Activated CD4-positive, alpha-beta T cell treated with anti-CD3 and anti-CD28 coated beads, Interleukin-10, Interleukin-2, amounts not matched to agents 100 ng/mL and 50 ng/mL, durations not matched to agents 16 hours and 8 hours (primary cell): ENCODE results near the gene EMC1.

Source experiments
- DNase-seq: peaks from one replicate; pipeline ENCODE4 v3.0.0-alpha.2; 2020

The EMC1 gene

DNA sequence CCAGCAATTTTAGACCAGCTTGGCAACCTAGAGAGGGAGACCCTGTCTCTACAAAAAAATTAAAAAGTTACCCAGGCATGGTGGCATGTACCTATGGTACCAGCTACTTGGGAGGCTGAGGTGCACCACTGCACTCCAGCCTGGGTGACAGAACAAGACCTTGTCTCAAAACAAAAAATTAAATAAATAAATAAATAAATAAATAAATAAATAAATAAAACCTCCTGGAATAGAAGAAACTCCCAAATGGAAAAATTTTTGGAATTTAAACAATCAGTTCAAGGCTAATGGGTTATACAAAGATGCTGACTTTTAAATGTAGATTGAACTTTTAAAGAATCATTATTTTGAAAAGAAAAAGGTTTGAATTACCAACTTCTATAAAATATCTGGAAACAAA lies 63.5 kb downstream of the EMC1 start:
- no peak for DNase-seq

- DNase-seq, result peak; percentile 68
These were observed 65.3 kb downstream of the EMC1 start for GRCh38 chr1:19186001-19186400.

DNA sequence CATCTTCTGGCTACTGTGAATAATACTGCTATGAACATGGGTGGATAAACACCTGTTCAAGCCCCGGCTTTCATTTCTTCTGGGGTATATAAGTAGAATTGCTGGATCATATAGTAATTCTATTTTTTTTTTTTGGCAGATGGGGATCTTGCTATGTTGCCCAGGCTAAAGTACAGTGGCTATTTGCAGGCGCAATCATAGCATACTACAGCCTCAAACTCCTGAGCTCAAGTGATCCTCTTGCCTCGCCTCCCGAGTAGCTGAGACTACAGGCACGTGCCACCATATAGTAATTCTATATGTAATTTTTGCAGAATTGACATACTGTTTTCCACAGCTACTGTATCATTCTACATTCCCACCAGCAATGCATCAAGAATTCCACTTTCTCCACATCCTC lies 69.1 kb downstream of the EMC1 start:
- no peak for DNase-seq

GRCh38 chr1:19180265-19180657 lies 71.1 kb downstream of the EMC1 start:
- DNase-seq, result peak; percentile 9

- peak; percentile 55 for DNase-seq
These were observed 71.6 kb downstream of the EMC1 start for GRCh38 chr1:19179597-19180264.

DNA sequence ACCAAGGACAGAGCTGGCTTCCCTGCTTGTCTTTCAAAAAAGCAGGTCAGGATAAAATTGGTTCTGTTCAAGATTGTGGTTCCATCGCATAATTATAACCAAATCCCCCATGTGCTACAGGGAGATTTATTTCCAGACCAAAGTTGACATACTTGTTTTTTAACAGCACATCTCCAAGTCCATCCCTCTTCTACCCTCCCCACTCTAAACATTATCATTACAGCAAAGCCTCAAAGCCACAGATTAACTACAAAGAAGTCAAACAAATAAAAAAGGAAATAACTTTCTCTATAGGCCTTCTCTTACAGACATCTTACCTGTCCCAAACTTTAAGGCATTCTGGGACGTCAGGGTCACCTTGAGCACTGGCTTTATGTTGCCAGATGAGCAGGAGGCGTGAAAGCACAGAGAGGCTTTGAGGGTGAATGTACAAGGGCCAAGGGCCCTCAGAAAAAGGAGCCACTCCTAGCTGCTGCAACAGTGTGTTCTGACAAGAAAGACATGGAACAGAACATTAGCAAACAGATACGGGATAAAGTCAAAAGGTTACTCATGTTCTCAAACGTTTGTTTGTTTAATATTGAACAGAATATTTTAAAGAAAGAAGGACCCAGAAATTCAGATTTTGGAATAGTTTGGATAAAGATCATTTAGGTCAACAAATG lies 72.5 kb downstream of the EMC1 start:
- DNase-seq, result no peak

DNA sequence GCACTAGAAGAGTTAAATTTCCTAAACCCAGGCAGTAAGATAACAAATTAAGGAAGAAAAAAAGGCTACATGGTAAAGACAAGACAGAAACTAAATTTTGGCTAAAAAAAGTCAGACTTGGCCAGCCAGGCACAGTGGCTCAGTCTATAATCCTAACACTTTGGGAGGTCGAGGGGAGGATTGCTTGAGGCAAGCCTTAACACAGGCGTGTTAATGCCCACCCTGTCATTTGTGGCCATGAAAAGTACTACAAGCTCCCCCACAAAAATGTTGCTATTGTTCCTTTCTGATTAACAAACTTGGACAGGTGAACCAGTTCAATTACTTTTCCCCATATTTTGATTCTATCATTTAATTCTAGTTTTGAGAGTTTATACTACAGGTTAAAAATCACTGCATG lies 73.5 kb downstream of the EMC1 start:
- no peak for DNase-seq

DNA sequence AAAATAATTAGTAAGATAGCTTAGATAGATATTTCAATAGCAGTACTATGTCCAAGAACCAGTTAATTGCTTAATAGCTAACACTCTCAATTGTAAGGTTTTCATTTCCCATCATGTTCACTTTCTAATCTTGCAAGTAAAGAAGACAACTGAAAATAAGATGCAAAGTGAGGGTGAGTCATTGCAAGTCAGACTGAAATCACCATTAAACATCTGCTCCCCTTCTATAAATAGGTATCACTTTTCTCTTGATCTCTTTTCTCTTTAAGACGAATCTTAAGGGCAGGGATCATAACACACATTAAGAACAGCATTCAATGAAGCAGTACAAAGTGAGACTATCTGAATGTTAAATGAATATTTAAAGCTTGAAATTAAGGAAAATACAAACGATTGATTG lies 81.7 kb downstream of the EMC1 start:
- peak; percentile 43 for DNase-seq

DNA sequence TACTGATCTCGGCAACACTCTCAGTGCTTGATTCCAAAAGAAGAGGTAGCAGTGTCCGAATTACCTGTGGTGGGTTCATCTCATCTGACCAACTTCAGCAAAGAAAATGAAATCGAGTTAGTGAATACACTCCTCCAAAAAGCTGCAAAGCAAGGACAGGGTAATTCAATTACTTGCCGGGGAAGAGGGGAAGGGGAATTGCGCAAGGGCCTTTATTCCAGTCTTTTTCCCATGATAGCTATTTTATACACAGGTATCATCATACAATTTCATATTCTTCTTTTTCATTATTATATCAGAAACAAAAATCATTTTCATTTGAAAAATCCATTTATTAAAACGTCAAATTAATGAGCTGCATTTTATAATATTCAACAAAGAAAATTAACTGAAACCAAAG lies 84.2 kb downstream of the EMC1 start:
- DNase-seq, result no peak

DNA sequence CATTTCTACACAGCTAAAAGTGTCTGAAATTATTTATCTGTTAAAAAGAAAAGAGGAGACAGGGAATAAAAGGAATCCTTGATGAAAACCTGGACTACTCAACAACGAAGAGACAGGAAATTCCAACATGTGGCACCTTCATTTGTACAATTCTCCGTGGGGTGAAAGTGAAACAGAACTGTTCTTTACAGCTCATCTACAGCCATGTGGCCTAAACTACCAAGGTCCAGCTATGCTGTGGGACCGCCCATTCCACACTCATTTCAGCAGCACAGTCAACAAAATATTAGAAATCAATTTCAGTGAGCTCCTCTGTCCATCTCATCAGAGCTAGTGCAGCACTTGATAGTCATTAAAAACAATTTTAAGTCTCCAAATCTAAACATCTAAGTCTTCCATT lies 85.3 kb downstream of the EMC1 start:
- DNase-seq, result no peak
